ENCODE data around the gene TEC. TPM values are rescaled to one million over a fixed set of nuclear protein-coding genes. Genes with fewer than 3 reads are reported as not detected.

Gene TEC
- total RNA-seq, 1 donor from 2014 or later, result 3.5 TPM

DNA sequence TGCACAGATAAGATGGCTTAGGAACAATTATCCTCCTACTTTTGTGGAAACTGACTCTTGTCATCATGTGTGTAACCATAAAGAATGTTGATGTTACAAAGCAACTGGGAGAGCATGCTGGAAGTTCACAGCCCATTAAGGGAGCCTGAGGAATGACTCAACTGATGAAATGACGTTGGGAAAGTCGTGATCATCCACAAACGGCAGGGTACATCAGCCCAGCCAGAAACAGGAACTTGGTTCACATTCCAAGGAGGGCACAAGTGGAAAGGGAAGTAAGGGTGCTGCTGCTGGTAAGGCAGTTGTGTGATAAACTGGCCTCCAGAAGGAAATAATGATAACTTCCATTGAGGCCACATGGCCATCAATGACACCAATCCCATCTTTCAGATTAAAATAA is 6.7 kb downstream of the TEC start:
- DNase-seq (ENCODE audit: low spot score in 2 of 2, unreplicated experiment in 2 of 2), result no peak
- Mint-ChIP-seq H3K4me1 (peaks cover 12% of the 10 kb centered on the region), H3K4me3 (no peak overlapping the region), H3K27ac (no peak overlapping the region), H3K9me3 (no peaks in the 10 kb centered on the region), H3K36me3 (no peaks in the 10 kb centered on the region), H3K27me3 (ENCODE audit: low read depth) (no peaks in the 10 kb centered on the region)
- TF ChIP-seq, protein P1, sequence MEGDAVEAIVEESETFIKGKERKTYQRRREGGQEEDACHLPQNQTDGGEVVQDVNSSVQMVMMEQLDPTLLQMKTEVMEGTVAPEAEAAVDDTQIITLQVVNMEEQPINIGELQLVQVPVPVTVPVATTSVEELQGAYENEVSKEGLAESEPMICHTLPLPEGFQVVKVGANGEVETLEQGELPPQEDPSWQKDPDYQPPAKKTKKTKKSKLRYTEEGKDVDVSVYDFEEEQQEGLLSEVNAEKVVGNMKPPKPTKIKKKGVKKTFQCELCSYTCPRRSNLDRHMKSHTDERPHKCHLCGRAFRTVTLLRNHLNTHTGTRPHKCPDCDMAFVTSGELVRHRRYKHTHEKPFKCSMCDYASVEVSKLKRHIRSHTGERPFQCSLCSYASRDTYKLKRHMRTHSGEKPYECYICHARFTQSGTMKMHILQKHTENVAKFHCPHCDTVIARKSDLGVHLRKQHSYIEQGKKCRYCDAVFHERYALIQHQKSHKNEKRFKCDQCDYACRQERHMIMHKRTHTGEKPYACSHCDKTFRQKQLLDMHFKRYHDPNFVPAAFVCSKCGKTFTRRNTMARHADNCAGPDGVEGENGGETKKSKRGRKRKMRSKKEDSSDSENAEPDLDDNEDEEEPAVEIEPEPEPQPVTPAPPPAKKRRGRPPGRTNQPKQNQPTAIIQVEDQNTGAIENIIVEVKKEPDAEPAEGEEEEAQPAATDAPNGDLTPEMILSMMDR (IDR thresholded peaks at IDR 0.05; ENCODE audit: unreplicated experiment), result no peak

- Mint-ChIP-seq H3K27ac (no peak overlapping the region), H3K27me3 (ENCODE audit: low read depth) (no peaks in the 10 kb centered on the region), H3K36me3 (no peaks in the 10 kb centered on the region), H3K4me3 (no peak overlapping the region), H3K9me3 (no peaks in the 10 kb centered on the region), H3K4me1 (peaks cover 12% of the 10 kb centered on the region)
- TF ChIP-seq, protein P1 (IDR thresholded peaks at IDR 0.05; ENCODE audit: unreplicated experiment), result no peak
- no peak for DNase-seq (ENCODE audit: low spot score in 2 of 2, unreplicated experiment in 2 of 2)
Measured at GRCh38 chr4:48262484-48262883, 7.2 kb downstream of the TEC start.

- H3K4me1 Mint-ChIP-seq, result peaks cover 12% of the 10 kb centered on the region
- no peaks in the 10 kb centered on the region for H3K27me3 Mint-ChIP-seq (ENCODE audit: low read depth)
- DNase-seq (ENCODE audit: low spot score in 2 of 2, unreplicated experiment in 2 of 2), result no peak
- H3K36me3 Mint-ChIP-seq, result no peaks in the 10 kb centered on the region
- TF ChIP-seq, protein P1 (IDR thresholded peaks at IDR 0.05; ENCODE audit: unreplicated experiment), result no peak
- H3K4me3 Mint-ChIP-seq, result no peak overlapping the region
- H3K9me3 Mint-ChIP-seq, result no peaks in the 10 kb centered on the region
- peak overlapping the region; percentile 10 for H3K27ac Mint-ChIP-seq
Measured at GRCh38 chr4:48261281-48261680, 8.4 kb downstream of the TEC start.

- no peak overlapping the region for H3K27ac Mint-ChIP-seq
- no peak overlapping the region for H3K4me3 Mint-ChIP-seq
- DNase-seq (ENCODE audit: low spot score in 2 of 2, unreplicated experiment in 2 of 2), result no peak
- peaks cover 8% of the 10 kb centered on the region for H3K4me1 Mint-ChIP-seq
- TF ChIP-seq, protein P1 (IDR thresholded peaks at IDR 0.05; ENCODE audit: unreplicated experiment), result no peak
- no peaks in the 10 kb centered on the region for H3K9me3 Mint-ChIP-seq
- no peaks in the 10 kb centered on the region for H3K27me3 Mint-ChIP-seq (ENCODE audit: low read depth)
- H3K36me3 Mint-ChIP-seq, result no peaks in the 10 kb centered on the region
Measured at GRCh38 chr4:48259748-48260147, 9.9 kb downstream of the TEC start.

DNA sequence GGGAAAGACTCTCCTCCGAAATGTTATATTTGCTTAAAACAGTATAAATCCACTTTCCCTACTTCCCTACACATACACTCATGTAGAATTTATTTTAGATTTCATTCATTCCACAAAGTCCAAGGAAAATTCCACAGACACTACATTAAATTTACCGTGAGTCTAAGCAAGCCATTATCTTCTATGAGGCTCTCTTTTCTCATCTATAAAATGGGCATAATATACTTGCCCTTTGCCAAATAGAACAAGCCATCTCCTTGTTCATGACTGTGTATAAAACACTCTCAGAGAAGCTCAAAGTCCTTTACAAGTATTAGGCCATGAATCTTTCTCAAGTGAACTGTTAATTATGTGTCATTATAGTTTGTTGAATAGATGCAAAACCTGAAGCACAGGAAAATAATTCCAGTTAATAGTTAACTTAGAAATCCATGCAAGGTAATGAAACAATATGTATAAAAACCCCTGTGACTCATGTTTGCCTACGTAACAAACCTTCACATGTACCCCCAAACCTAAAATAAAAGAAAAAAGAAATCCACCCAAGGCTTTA is 10.7 kb downstream of the TEC start:
- no peak overlapping the region for H3K27ac Mint-ChIP-seq
- H3K27me3 Mint-ChIP-seq (ENCODE audit: low read depth), result no peaks in the 10 kb centered on the region
- no peaks in the 10 kb centered on the region for H3K36me3 Mint-ChIP-seq
- peaks cover 12% of the 10 kb centered on the region for H3K4me1 Mint-ChIP-seq
- no peak overlapping the region for H3K4me3 Mint-ChIP-seq
- TF ChIP-seq, protein P1 (IDR thresholded peaks at IDR 0.05; ENCODE audit: unreplicated experiment), result no peak
- H3K9me3 Mint-ChIP-seq, result no peaks in the 10 kb centered on the region
- no peak for DNase-seq (ENCODE audit: low spot score in 2 of 2, unreplicated experiment in 2 of 2)

DNA sequence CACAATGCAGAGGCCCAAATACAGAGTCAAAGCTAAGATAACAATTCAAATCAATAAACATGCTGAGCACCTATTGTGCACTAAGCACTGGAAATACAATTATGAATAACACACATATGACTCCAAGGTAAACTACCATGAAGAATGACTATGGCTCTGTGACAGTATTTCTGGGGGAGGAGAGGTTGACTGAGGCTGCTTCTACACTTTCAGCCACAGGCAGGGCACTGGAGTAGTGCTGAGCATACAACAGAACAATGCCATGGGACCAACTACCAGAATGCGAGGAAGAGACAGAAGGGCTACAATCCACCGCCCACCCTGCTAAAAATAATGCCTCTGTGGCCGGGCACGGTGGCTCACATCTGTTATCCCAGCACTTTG is 13.7 kb downstream of the TEC start:
- Mint-ChIP-seq H3K4me3 (no peak overlapping the region), H3K27ac (no peak overlapping the region), H3K27me3 (ENCODE audit: low read depth) (no peaks in the 10 kb centered on the region), H3K4me1 (peaks cover 13% of the 10 kb centered on the region), H3K9me3 (no peaks in the 10 kb centered on the region), H3K36me3 (no peaks in the 10 kb centered on the region)
- DNase-seq (ENCODE audit: low spot score in 2 of 2, unreplicated experiment in 2 of 2), result no peak
- TF ChIP-seq, protein P1 (IDR thresholded peaks at IDR 0.05; ENCODE audit: unreplicated experiment), result no peak

Data from mesothelial cell of epicardium (in vitro differentiated cells).